Sigmoid colon (tissue), 4 donors: ENCODE measurements around the gene DIP2C.

Experiments
- EP300 ChIP-seq, 4 donors: sonication (generic); formaldehyde crosslinking; IDR thresholded peaks; one replicate each; pipeline ENCODE4 v1.6.1; 2017; ENCODE audit warnings: antibody characterized with exemption in 4 of 4
- POLR2A ChIP-seq, 2 donors: fragments of 450-650 bp; IDR thresholded peaks; one replicate each; pipeline ENCODE4 v1.6.1; 2016; ENCODE audit warnings: antibody characterized with exemption in 2 of 2, mild to moderate bottlenecking in 2 of 2, moderate library complexity in 2 of 2
- POLR2AphosphoS5 ChIP-seq, 4 donors: sonication (generic); formaldehyde crosslinking; IDR thresholded peaks; one replicate each; pipeline ENCODE4 v1.6.1; 2017; ENCODE audit warnings: antibody characterized with exemption in 4 of 4
- TF ChIP-seq, protein P1 (sequence below), 4 experiments: fragments of 450-650 bp in 3 of 4; fragments of 200-600 bp in 1 of 4; IDR thresholded peaks; one replicate each; pipeline ENCODE4 v1.5.1; 2016 to 2019; ENCODE audit warnings: antibody characterized with exemption in 4 of 4, mild to moderate bottlenecking in 3 of 4, moderate library complexity in 2 of 4

DNA sequence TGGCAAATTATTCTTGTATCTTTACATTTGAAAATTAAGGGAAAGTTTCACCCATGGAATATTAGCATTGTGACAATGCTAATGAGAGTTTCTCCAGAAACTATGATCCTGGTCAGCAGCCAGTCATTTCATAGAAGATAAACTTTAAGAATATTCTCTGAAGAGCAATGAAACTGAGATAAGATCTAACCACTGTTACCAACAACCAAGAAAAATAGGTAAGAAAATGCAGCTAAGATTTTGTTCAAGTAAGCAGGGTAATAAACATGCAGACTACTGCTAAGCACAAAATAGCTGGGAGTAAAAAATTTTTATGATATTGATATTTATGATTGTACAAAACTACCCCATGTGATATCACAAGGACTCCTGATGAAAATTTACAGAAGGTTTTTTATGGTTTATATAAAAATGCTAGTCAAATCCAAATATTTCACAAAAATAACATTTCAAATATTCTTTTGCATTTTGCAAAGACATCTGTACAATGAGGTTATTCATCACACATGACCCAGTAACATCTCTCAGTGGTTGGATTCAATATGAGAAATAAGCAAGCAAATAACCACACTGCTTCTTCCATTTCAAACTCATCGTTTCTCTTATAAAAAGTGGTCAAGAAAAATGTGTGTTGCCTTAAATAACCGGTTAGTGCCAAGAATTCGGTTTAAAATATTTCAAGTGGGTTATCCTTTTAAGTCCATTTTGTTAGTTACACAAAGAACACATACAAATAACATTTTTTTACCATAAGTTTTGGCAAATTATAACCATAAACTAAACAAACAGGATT is 251.6 kb downstream of the DIP2C start:
- TF ChIP-seq, protein P1, sequence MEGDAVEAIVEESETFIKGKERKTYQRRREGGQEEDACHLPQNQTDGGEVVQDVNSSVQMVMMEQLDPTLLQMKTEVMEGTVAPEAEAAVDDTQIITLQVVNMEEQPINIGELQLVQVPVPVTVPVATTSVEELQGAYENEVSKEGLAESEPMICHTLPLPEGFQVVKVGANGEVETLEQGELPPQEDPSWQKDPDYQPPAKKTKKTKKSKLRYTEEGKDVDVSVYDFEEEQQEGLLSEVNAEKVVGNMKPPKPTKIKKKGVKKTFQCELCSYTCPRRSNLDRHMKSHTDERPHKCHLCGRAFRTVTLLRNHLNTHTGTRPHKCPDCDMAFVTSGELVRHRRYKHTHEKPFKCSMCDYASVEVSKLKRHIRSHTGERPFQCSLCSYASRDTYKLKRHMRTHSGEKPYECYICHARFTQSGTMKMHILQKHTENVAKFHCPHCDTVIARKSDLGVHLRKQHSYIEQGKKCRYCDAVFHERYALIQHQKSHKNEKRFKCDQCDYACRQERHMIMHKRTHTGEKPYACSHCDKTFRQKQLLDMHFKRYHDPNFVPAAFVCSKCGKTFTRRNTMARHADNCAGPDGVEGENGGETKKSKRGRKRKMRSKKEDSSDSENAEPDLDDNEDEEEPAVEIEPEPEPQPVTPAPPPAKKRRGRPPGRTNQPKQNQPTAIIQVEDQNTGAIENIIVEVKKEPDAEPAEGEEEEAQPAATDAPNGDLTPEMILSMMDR (IDR thresholded peaks at IDR 0.05): no peak
- TF ChIP-seq POLR2A (IDR thresholded peaks at IDR 0.05) (no peak), EP300 (IDR thresholded peaks at IDR 0.05) (no peak), POLR2AphosphoS5 (IDR thresholded peaks at IDR 0.05) (no peak)
